ENCODE data around the gene PRMT2.

PRMT2 gene

DNA sequence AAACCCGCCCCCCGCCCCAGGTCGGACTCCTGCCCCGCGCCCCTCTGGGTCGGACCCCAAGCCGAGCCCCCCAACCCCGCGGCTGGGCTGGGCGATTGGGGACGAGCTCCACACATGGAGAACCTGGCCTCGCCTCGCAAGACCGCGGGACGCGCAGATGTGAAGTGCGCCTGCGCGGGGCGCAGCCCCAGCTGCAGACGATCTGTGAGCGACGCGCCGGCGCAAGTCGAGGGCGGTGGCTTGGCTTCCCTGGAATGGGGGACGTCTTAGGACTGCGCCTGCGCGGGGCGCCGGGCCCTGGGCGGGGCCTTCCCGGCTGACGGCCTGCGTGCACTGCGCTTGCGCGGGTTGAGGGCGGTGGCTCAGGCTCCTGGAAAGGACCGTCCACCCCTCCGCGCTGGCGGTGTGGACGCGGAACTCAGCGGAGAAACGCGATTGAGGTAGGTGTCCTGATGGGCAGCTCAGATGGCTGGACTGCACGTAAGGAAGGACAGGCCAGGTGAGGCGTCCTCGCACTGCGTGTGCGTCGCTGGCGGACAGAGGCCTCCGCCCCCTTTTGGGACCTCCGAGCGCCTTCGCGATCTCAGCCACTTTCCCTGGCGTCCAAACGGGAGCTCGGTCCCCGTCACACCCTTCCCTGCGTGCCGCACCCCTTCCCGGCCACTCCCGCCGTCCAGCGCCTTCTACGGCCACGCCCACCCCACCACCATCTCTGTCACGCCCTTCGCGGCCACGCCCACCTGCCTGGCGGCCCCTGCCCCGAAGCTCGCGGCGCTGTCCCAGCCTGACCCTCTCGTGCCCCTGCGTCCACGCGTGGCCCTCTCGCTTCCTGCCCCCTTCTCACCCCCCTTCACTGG is at the start of gene PRMT2:
PRMT2 (plus strand) TSS at position 351 of the 857 bp plus-strand sequence. CDS start 1,278 bp downstream, outside the sequence.
- DNase-seq = peak; percentile 98

- DNase-seq = no peak
Observed at GRCh38 chr21:46594276-46594675, 41.2 kb upstream of the PRMT2 start.

GRCh38 chr21:46596201-46596600 is 39.3 kb upstream of the PRMT2 start:
- no peak for DNase-seq

GRCh38 chr21:46597031-46597430 is 38.4 kb upstream of the PRMT2 start:
- no peak for DNase-seq

- no peak for DNase-seq
Observed at GRCh38 chr21:46597896-46598343, 37.6 kb upstream of the PRMT2 start.

DNA sequence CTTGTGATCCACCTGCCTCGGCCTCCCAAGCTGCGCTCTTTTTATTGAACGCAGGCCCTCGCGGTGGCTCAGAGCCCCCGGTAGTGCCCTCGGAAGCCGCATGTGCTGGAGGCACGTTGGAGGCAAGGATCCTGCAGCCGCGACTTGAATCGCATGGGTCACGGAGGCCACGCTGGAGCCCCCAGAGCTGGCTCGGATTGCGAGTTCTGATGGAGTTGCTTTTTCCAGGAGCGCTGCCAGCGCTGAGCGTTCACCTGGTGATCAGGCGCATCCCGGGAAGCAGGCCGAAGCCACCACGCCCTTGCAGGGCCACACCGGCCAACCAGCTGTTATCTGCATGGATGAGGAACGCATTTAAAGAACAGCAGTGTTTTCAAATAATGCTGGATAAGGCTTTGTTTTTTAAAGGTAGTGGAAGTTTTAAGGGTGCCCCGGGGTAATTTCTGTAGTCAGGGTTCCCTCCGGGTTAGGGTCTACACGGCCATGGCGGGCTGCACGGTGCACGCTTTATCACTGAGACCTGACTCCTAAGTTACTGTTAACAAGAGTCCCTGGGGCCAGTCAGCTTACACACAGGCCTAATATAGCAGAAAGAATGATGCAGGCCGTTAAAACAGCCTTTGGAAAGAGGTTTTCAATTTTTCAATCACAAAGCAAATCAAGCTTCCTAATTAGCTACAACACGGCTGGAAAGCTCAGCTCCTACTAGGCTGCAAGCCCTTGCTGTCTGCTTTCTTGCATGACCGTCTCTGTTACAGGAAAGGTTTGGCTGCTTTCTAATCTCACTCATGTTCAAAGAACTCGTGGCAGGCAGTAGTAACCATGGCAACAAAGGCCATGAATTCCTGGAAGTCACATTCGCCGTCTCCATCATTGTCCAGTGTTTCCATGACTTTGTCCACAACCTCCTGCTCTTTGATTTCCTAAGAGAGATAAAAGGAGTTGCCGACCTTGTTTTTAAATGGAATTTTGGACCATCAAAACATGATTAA is 36.6 kb upstream of the PRMT2 start:
- DNase-seq = peak in 1 of 2 donors; percentile 28

DNA sequence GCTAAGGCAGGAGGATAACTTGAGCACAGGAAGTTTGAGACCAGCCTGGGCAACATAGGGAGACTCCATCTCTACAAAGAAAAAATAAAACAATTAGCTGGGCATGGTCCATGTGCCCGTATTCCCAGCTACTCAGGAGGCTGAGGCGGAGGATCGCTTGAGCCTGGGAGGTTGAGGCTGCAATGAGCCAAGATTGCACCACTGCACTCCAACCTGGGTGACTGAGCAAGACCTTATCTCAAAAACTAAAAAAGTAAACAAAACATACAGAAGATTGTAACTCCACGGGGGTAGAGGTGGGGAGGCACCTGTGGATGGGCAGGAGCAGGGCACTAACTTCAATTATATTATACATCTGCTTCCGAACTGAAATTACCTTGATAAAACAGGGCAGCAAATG is 35.2 kb upstream of the PRMT2 start:
- DNase-seq = no peak

DNA sequence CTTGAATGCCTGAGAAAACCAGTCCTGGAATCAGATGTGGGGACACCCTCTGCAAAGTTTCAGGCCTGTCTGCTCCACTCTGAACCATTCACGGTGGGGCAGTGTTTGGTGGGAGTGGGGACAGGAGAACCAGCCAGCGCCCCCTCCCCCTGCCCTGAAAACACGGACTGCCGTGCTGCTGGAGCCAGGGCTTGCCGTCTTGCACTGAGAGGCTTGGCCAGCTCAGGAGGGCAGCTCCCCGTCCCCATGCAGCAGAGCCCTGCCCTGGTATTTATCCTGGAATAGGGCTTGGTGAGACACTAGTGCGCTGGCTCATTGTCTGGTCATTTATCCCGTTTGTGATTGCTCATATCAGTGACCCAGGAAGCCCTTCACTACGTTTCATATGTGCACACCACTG is 34.5 kb upstream of the PRMT2 start:
- no peak for DNase-seq

DNA sequence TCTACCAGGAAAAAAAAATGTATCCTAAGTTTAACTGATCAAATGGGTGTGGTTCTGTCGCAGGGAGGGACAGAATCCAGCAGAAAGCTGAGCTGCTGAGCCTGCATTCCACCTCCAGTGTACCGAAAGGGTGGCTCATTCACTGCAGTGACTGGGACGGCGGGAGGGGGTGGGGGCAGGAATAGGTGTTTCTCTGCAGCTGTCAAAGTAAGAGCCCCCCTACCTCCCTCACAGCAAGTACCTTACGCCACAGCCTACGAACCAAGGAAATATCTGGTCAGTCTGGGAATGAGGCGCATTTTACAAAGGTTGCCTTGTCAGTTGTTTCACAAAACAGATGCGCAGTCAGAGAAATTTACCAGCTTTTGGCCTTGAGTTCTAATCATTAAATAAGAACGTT is 32.2 kb upstream of the PRMT2 start:
- no peak for DNase-seq

DNA sequence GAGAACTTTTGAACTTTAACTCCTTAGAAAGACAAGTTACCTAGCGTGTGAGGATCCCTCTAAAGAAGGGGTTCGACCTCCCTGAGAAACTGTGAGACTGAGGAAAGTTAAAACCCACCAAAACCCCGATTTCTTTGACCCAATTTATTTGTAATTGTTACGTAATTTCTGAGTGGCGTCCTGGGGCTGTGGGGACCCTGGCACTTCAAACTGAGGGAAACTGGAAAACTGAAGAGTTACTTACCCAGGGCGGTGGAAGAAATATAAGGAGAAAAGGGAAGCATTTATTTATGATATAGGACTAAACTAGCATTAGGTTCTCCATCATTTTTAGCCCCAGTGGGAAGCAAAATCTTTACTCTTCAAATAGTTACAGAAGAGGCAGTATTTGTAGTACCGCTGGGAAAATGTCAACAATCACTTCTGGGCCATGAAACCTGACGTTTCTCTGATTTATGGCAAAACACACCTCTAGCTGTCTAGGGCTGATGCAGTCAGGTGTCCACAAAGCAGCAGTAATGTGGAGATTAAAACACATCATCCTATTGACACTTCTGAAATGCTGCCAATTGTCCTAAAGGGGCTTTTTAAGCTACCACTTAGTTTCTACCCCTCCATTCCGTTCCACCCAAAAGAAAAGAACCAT is 31.0 kb upstream of the PRMT2 start:
- no peak for DNase-seq

GRCh38 chr21:46604975-46605766 is 30.3 kb upstream of the PRMT2 start, which contains the start of gene S100B:
Gene S100B, minus strand, starts transcription at chr21:46605082. Its CDS starts 2,667 bp downstream, at chr21:46602415.
- no peak for DNase-seq

DNA sequence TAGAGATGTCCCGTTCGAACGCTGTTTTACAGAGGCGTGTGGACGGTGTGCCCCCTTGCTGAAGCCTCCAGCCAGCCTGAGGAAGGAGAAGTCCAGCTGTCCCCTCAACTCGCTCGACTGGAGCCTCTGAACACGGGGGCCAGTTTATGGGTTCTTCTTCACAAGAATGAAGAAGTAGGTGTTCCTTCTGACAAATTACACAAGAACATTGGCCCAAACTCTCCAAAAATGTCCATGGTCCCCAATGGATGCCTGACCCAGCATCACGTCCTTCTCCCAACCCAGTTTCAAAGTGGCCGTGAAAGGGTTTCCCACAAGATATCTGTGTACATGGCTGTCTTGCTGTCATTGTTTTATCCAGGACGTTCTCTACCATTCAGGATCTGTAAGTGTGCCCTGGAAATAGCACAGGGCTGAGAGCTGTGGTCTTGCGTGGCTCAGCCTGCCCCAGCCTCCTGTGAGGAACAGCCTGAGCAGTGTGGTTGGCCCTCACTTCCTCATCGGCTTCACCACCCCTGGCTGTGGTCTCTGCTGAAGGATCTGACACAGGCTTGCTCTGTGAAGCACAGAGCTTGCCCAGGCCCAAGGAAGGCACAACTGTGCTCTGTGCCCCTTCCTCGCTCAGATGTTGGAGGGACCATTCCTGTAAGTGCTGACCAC is 29.6 kb upstream of the PRMT2 start:
- peak; percentile 62 to 65 for DNase-seq

- DNase-seq = no peak
Observed at GRCh38 chr21:46606427-46606813, 29.1 kb upstream of the PRMT2 start.

DNA sequence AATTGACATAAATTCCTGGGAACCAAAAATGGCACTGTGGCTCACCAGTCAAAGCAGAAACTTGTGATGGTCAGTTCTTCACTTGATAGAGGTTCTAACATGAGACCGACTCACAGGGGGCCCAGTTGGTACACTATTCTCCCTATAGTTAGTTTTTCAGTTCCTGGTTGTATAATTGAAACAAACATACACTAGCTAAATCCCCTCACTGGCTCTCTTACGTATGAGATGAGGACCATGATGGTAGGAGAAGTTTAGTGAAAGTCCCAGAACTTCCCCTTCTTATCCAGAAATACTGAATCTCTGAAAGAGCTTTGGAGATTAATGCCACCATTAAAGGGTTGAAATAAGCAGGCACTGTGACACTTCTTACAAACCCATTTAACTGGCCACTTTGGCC is 27.8 kb upstream of the PRMT2 start:
- DNase-seq = no peak

GRCh38 chr21:46608672-46609111 is 26.8 kb upstream of the PRMT2 start:
- no peak for DNase-seq

- DNase-seq = no peak
Observed at GRCh38 chr21:46610018-46610701, 25.3 kb upstream of the PRMT2 start.

DNA sequence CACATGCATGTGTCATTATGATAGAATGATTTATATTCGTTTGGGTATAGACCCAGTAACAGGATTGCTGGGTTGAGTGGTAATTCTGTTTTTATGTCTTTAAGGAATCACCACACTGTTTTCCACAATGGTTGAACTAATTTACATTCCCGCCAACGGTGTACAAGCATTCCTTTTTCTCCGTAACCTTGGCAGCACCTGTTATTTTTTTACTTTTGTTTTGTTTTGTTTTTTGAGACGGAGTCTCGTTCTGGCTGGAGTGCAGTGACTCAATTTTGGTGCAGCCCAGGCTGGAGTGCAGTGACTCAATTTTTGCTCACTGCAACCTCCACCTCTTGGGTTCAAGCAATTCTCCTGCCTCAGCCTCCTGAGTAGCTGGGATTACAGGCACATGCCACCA is 22.1 kb upstream of the PRMT2 start:
- DNase-seq = no peak

DNA sequence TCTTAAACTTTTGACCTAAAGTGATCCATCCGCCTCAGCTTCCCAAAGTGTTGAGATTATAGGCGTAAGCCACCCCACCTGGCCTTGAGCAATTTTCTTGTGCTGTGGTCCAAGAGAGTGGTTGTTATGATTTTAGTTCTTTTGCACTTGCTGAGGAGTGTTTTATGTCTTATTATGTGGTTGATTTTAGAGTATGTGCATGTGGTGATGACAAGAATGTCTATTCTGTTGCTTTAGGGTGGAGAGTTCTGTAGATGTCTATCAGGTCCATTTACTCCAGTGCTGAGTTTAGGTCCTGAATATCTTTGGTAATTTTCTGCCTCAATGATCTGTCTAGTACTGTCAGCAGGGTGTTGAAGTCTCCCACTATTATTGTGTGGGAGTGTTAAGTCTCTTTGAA is 19.4 kb upstream of the PRMT2 start:
- DNase-seq = no peak

DNA sequence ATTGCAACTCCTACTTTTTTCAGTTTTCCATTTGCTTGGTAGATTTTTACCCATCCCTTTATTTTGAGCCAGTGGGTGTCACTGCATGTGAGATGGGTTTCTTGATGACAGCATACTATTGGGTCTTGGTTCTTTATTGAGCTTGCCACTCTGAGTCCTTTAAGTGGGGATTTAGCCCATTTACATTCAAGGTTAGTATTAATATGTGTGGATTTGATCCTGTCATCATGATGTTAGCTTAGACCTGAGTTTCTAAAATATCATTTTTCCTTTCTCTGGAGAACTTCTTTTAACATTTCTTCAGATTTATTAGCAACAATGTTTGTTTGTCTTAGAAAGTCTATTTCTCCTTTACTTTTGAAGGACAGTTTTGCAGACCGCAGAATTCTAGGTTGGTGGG is 18.8 kb upstream of the PRMT2 start:
- DNase-seq = no peak

- no peak for DNase-seq
Observed at GRCh38 chr21:46617267-46618051, 18.0 kb upstream of the PRMT2 start.
